ENCODE data around the gene PRKAA1. TPM values are rescaled to one million over a fixed set of nuclear protein-coding genes. Genes with fewer than 3 reads are reported as not detected.

PRKAA1 gene
- polyA plus RNA-seq (2012; ENCODE audit: insufficient read depth, insufficient read length, low read depth) = 36.3 TPM

- DNase-seq = peak; percentile 95
- Histone ChIP-seq H3K4me1 (peaks cover 3% of the 10 kb centered on the region), H3K36me3 (peaks cover 7% of the 10 kb centered on the region), H3K4me3 (ENCODE audit: low read depth, low read length) (peak within 1 kb of the TSS; percentile 93), H3K9me3 (no peaks in the 10 kb centered on the region), H3K27me3 (no peaks in the 10 kb centered on the region)
- TF ChIP-seq CTCF (IDR thresholded peaks at IDR 0.05; ENCODE audit: low read depth, low read length) = peak; percentile 54
These were observed at the start of gene PRKAA1 for GRCh38 chr5:40798012-40798800. Gene PRKAA1 (minus strand): TSS chr5:40798374. CDS start chr5:40798189, 185 bp downstream.

DNA sequence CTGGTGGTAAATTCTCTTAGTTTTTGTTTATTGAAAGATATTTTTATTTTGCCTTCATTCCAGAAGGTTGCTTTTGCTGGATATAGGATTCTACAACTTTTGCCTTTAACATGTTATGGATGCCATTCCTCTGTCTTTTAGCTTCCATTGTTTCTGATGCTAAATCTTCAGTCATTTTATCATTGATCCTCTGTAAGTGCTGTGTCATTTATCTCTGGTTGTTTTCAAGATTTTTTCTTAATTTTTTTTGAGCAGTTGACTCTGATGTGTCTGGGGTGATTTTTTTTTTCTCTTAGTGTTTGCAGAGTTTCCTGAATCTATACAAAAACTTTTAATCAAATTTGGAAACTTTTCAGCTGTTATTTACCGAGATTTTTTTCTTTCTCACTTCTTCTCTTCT lies 49.4 kb upstream of the PRKAA1 start:
- Histone ChIP-seq H3K36me3 (no peaks in the 10 kb centered on the region), H3K4me1 (no peaks in the 10 kb centered on the region), H3K4me3 (ENCODE audit: low read depth, low read length) (no peak overlapping the region), H3K27me3 (peaks cover 14% of the 10 kb centered on the region), H3K9me3 (no peaks in the 10 kb centered on the region)
- no peak for TF ChIP-seq CTCF (IDR thresholded peaks at IDR 0.05; ENCODE audit: low read depth, low read length)
- no peak for DNase-seq

- Histone ChIP-seq H3K27me3 (peaks cover 26% of the 10 kb centered on the region), H3K4me1 (no peaks in the 10 kb centered on the region), H3K36me3 (no peaks in the 10 kb centered on the region), H3K4me3 (ENCODE audit: low read depth, low read length) (no peak overlapping the region), H3K9me3 (no peaks in the 10 kb centered on the region)
- TF ChIP-seq CTCF (IDR thresholded peaks at IDR 0.05; ENCODE audit: low read depth, low read length) = no peak
- no peak for DNase-seq
These were observed 48.2 kb upstream of the PRKAA1 start for GRCh38 chr5:40846371-40846770.

DNA sequence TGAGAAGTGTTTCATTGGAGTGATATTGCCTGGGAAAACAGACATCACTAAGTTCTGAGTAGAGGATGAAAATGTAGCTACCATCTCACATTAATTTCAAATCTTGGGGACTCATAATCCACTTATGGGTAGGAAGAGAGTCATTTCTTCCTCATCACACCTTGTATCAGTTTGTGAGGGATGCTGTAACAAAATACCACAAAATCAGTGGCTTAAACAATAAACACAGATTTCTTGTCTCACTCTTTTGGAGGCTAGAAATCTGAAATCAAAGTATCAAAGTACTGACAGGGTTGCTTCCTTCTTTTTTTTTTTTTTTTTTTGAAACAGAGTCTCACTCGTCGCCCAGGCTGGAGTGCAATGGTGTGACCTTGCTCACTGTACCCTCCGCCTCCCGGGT lies 46.4 kb upstream of the PRKAA1 start:
- Histone ChIP-seq H3K36me3 (no peaks in the 10 kb centered on the region), H3K4me3 (ENCODE audit: low read depth, low read length) (no peak overlapping the region)
- DNase-seq = no peak

GRCh38 chr5:40842351-40842750 lies 44.2 kb upstream of the PRKAA1 start:
- no peak for DNase-seq
- no peaks in the 10 kb centered on the region for H3K36me3 ChIP-seq
- TF ChIP-seq CTCF (IDR thresholded peaks at IDR 0.05; ENCODE audit: low read depth, low read length) = no peak
- no peaks in the 10 kb centered on the region for H3K9me3 ChIP-seq
- no peaks in the 10 kb centered on the region for H3K4me1 ChIP-seq
- H3K27me3 ChIP-seq = peaks cover 32% of the 10 kb centered on the region
- no peak overlapping the region for H3K4me3 ChIP-seq (ENCODE audit: low read depth, low read length)

More for the DNA sequence above, 46.4 kb upstream of the PRKAA1 start:
- TF ChIP-seq CTCF (IDR thresholded peaks at IDR 0.05; ENCODE audit: low read depth, low read length) = no peak
- peaks cover 32% of the 10 kb centered on the region for H3K27me3 ChIP-seq
- H3K4me1 ChIP-seq = no peaks in the 10 kb centered on the region
- no peaks in the 10 kb centered on the region for H3K9me3 ChIP-seq

All from BE2C (cell line).